HG03135 (cell line): ENCODE data around the gene TXNIP.
A peak's percentile ranks its signal among the peaks of the same experiment; 100 is the strongest.

Source experiments
- ATAC-seq: cut with Tn5 transposase; IDR thresholded peaks from one replicate; pipeline ENCODE4 v1.9.1; 2021; ENCODE audit warnings: mild to moderate bottlenecking, moderate library complexity; ENCODE audit not compliant: unreplicated experiment

The TXNIP gene

GRCh38 chr1:145964328-145965118 lies 31.9 kb downstream of the TXNIP start, which contains the start of the genes ANKRD34A and POLR3GL:
TSS of gene ANKRD34A (minus strand) at chr1:145964575. CDS start at chr1:145961759, 2,816 bp downstream.
TSS of gene POLR3GL (plus strand) at chr1:145964690. CDS start at chr1:145974866, 10,176 bp downstream.
- ATAC-seq: peak; percentile 87

- ATAC-seq: no peak
Measured at GRCh38 chr1:145963265-145964019, 32.9 kb downstream of the TXNIP start.

- ATAC-seq: no peak
Measured at GRCh38 chr1:145962157-145963102, 33.9 kb downstream of the TXNIP start.

- no peak for ATAC-seq
Measured at GRCh38 chr1:145961425-145962156, 34.8 kb downstream of the TXNIP start.

- ATAC-seq: no peak
Measured at GRCh38 chr1:145961109-145961424, 35.3 kb downstream of the TXNIP start.

GRCh38 chr1:145960468-145961108 lies 35.8 kb downstream of the TXNIP start:
- ATAC-seq: no peak

- ATAC-seq: no peak
Measured at GRCh38 chr1:145959957-145960467, 36.4 kb downstream of the TXNIP start.

- no peak for ATAC-seq
Measured at GRCh38 chr1:145959333-145959732, 37.0 kb downstream of the TXNIP start.

- ATAC-seq: no peak
Measured at GRCh38 chr1:145958734-145959133, 37.6 kb downstream of the TXNIP start.

- ATAC-seq: peak; percentile 83
Measured at GRCh38 chr1:145957443-145958319, 38.7 kb downstream of the TXNIP start, which contains the start of gene LIX1L. TSS of gene LIX1L (minus strand) at chr1:145958017. CDS start at chr1:145957927, 90 bp downstream.

- no peak for ATAC-seq
Measured at GRCh38 chr1:145956781-145957442, 39.5 kb downstream of the TXNIP start.

GRCh38 chr1:145956361-145956760 lies 40.0 kb downstream of the TXNIP start:
- no peak for ATAC-seq

- no peak for ATAC-seq
Measured at GRCh38 chr1:145955436-145955835, 40.9 kb downstream of the TXNIP start.

GRCh38 chr1:145953861-145954260 lies 42.5 kb downstream of the TXNIP start:
- ATAC-seq: no peak

GRCh38 chr1:145952903-145953302 lies 43.5 kb downstream of the TXNIP start:
- ATAC-seq: no peak

GRCh38 chr1:145951526-145951925 lies 44.9 kb downstream of the TXNIP start:
- no peak for ATAC-seq

- no peak for ATAC-seq
Measured at GRCh38 chr1:145949219-145949618, 47.2 kb downstream of the TXNIP start.

- ATAC-seq: no peak
Measured at GRCh38 chr1:145947551-145947950, 48.8 kb downstream of the TXNIP start.
